Mucosa of descending colon (tissue), 3 donors: ENCODE results near the gene NR6A1. TPM values are rescaled to one million over a fixed set of nuclear protein-coding genes. Genes with fewer than 3 reads are reported as not detected.

Source experiments
- ATAC-seq: fragments of 200-7000 bp; cut with Tn5 transposase; one replicate; pipeline ENCODE4 v1.9.1; 2020; ENCODE audit warnings: mild to moderate bottlenecking, moderate library complexity
- DNase-seq, 3 donors: peaks; one replicate each; pipeline ENCODE4 v3.0.0-alpha.2; 2020
- H3K36me3 ChIP-seq: fragments of 200-600 bp; one replicate; pipeline ENCODE4 v1.8.0; 2021; ENCODE audit warnings: low read depth, mild to moderate bottlenecking
- H3K4me1 ChIP-seq: fragments of 200-600 bp; one replicate; pipeline ENCODE4 v1.8.0; 2021; ENCODE audit warnings: low read depth, mild to moderate bottlenecking
- H3K4me3 ChIP-seq: fragments of 200-600 bp; one replicate; pipeline ENCODE4 v1.8.0; 2021; ENCODE audit warnings: mild to moderate bottlenecking
- H3K9me3 ChIP-seq: fragments of 200-600 bp; one replicate; pipeline ENCODE4 v1.8.0; 2021; ENCODE audit warnings: mild to moderate bottlenecking
- intact Hi-C, 2 donors: fragments of 100-400 bp; cut with DNase I in 1 of 2; cut with micrococcal nuclease in 1 of 2; formaldehyde crosslinking; loops; one replicate each; pipeline versions ENCODE4 v1.11.0 to v1.11.1; 2022; cut with DNase I, micrococcal nuclease
- total RNA-seq, 3 donors: library from RNA; stranded (reverse); fragmentation: NEBNext Ultra II Directional in 2 of 3; extraction: Animal tissue kit (Norgen Biotek cat#: 25700) in 2 of 3; gene quantifications; one replicate each; pipeline versions ENCODE4 v1.2.1 to v1.2.4, GENCODE V29; 2021 to 2023
- TF ChIP-seq, protein P1 (sequence below): fragments of 200-600 bp; IDR thresholded peaks from one replicate; pipeline ENCODE4 v1.8.0; 2022; ENCODE audit warnings: antibody characterized with exemption, mild to moderate bottlenecking
- donor health status: DM: no; HTN: no; CAD: no; lungs with moderate emphysema.
- donor health status: DM: no; HTN: no; CAD: no.
- donor health status: DM: no; HTN: yes; CAD: no.

NR6A1 gene
- total RNA-seq, 3 donors from 2014 or later, result 5.6 to 8.4 (median 7.0) TPM

DNA sequence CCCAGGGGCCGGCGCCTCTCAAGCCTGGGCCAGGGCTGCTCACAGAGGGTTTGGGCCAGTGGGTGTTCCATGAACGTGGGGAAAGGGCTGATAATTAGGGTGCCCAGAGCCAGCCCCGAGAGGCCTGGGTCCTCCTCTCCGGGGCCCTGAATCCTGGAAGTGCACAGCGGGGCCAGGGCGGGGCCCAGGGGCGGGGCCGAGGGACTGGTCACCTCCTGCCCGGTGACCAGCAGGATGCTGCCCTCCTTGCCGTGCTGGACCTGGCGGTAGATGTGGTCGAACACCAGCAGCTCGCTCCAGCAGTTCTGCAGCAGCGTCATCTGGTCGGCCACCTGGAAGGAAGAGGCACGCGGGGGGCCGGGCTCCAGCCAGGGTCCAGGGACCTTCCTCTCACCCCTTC lies 278.3 kb downstream of the NR6A1 start:
- ATAC-seq, result no peak
- TF ChIP-seq, protein P1, sequence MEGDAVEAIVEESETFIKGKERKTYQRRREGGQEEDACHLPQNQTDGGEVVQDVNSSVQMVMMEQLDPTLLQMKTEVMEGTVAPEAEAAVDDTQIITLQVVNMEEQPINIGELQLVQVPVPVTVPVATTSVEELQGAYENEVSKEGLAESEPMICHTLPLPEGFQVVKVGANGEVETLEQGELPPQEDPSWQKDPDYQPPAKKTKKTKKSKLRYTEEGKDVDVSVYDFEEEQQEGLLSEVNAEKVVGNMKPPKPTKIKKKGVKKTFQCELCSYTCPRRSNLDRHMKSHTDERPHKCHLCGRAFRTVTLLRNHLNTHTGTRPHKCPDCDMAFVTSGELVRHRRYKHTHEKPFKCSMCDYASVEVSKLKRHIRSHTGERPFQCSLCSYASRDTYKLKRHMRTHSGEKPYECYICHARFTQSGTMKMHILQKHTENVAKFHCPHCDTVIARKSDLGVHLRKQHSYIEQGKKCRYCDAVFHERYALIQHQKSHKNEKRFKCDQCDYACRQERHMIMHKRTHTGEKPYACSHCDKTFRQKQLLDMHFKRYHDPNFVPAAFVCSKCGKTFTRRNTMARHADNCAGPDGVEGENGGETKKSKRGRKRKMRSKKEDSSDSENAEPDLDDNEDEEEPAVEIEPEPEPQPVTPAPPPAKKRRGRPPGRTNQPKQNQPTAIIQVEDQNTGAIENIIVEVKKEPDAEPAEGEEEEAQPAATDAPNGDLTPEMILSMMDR, result no peak
- Histone ChIP-seq H3K4me1 (no peaks in the 10 kb centered on the region), H3K9me3 (no peaks in the 10 kb centered on the region), H3K4me3 (no peak overlapping the region), H3K36me3 (no peaks in the 10 kb centered on the region)
- intact Hi-C loops, result no loop called here
- DNase-seq, result no peak

DNA sequence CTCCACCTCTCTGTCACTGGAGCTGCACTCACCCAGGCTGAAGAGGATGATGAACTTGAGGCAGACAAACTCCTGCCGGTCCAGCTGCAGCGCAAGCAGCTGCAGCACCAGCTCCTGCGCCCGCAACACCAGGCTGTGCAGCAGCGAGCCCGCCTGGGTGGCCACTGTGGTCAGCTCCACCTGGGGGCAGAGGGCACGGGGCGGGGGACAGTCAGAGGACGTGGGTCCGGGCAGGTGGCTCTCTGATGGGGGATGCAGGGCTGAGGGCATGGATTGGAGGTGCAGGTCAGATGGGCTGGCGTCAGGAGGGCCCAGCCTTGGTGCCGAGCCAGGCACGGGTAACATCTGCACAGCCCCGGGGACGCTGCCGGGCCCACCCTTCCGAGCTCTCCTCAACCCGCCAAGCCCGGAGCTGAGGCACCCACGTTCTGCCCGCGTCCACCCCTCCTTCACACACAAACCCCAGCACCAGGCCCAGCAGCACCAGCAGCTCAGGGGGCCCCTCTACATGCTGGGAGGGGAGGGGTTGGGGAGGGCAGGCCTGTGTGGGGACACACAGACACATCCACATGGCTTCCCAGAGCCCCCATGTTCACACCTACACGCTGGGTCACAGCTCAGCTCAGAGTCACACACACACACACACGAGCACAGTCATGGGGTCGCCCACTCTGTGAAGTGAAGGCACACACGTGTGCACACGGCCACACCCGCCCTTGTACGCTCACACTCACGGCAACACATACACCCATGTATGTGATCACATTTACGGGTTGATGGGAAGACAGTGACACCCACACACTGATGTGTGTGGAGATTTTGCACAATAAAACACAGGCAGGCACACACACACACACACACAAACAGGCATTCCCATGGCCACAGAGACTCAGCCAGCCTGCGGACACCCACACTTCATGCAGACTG lies 279.8 kb downstream of the NR6A1 start:
- no peak for ATAC-seq
- Histone ChIP-seq H3K9me3 (no peaks in the 10 kb centered on the region), H3K36me3 (no peaks in the 10 kb centered on the region), H3K4me1 (no peaks in the 10 kb centered on the region), H3K4me3 (no peak overlapping the region)
- TF ChIP-seq, protein P1, result no peak
- intact Hi-C loops, result no loop called here
- no peak for DNase-seq

DNA sequence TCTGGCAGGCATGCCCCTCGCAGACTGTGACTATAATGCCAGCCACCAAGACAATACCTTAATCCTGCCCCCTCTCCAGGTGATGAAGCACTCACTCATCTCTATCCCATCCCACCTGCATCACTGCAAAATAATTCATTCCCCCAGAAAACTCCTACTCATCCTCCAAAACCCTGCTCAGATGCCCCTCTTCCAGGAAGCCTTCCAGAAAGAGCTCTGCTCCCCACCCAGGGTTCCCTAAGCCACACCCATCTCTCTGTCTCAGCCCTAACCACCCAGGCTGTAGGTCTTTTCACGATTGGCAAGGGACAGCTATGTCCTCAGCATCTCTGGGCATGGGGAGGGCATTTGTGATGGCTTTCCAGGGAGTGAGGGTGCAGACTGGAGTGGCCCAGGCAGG lies 281.1 kb downstream of the NR6A1 start:
- DNase-seq (no peak), ATAC-seq (no peak)
- no peaks in the 10 kb centered on the region for H3K4me1 ChIP-seq
- no peak overlapping the region for H3K4me3 ChIP-seq
- no peaks in the 10 kb centered on the region for H3K9me3 ChIP-seq
- TF ChIP-seq, protein P1, result no peak
- H3K36me3 ChIP-seq, result no peaks in the 10 kb centered on the region
- intact Hi-C loops, result no loop called here

DNA sequence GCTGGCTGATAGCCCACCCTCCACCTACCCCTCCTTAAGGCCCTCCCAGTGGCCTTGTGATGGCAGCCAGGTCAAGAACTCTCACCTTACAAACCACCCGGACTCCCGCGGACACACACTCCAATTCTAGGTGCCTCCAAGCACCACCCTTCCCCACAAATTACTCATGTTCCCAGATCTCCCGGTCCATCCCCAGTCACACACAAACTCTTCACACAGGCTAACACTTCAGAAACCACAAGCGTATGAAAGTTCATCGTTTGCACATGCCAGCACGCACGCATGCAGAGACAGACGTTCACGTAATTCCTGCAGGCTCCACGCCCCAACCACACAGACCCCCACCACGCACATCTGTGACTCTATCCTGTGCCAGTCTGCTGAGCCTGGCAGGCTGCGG lies 281.9 kb downstream of the NR6A1 start:
- no peak for ATAC-seq

DNA sequence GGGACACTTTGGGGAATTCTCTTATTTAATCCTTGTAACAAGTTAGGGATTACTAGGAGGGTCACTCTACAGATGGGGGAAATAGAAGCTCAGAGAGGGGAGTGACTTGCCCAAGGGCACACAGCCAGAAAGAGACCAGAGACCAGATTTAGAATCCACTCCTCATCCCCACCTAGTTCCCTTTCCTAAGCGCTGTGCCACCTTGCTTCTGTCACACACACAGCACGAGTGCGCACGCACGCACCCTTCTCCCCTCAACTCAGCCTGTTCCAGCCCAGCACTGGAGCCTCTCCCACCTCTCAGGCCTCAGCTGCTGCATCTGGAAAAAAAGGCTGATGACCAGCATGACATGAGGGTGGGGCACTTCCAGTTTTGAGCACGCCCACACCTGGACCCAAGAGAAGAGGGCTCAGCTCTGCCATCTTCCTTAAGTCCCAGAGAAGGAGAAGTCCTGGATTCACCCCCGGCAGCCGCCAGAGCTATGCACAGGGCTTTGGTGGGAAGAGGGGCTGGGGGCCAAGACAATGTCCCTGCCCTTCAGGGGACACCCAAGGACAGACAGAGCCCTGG lies 282.4 kb downstream of the NR6A1 start:
- no peaks in the 10 kb centered on the region for H3K4me1 ChIP-seq
- intact Hi-C loops, result no loop called here
- TF ChIP-seq, protein P1, result no peak
- H3K9me3 ChIP-seq, result no peaks in the 10 kb centered on the region
- no peaks in the 10 kb centered on the region for H3K36me3 ChIP-seq
- no peak for ATAC-seq
- DNase-seq, result no peak
- H3K4me3 ChIP-seq, result no peak overlapping the region

More for the DNA sequence above, 281.9 kb downstream of the NR6A1 start:
- intact Hi-C loops, result no loop called here
- no peak for DNase-seq
- Histone ChIP-seq H3K36me3 (no peaks in the 10 kb centered on the region), H3K9me3 (no peaks in the 10 kb centered on the region), H3K4me3 (no peak overlapping the region), H3K4me1 (no peaks in the 10 kb centered on the region)
- TF ChIP-seq, protein P1, result no peak
